K562 (cell line): ENCODE data around the gene BORCS5. TPM values are rescaled to one million over a fixed set of nuclear protein-coding genes. Genes with fewer than 3 reads are reported as not detected.
A peak's percentile ranks its signal among the peaks of the same experiment; 100 is the strongest.

Source experiments
- ATAC-seq: fragments of 200-7000 bp; cut with Tn5 transposase; 3 replicates; pipeline ENCODE4 v1.9.1; 2020; ENCODE audit warnings: moderate library complexity
- BruUV-seq: library from RNA; stranded (reverse); fragments of 400-500 nt; replicated peaks from 2 replicates; lab custom pipeline; 2021; lab: Mats Ljungman, UMichigan
- CTCF ChIA-PET: fragments of 300-600 bp; formaldehyde crosslinking; extraction: SDS; loops from one replicate; lab custom pipeline; 2021; ENCODE audit warnings: low intra/inter-chr PET ratio; lab: Yijun Ruan, JAX
- POLR2A ChIA-PET: fragments of 300-600, 350-650 bp; sonication (Branson Sonifier 250); formaldehyde crosslinking; extraction: SDS; loops from one replicate; lab custom pipeline; 2021; ENCODE audit warnings: antibody characterized with exemption, inconsistent platforms; lab: Yijun Ruan, JAX
- DNase-seq, 4 experiments: peaks; one replicate each; pipeline versions ENCODE4 v3.0.0 to v3.0.0-alpha.2; 2011 to 2018; ENCODE audit warnings: low spot score in 3 of 4, mixed read lengths in 3 of 4; ENCODE audit errors: extremely low read depth in 1 of 4
- FAIRE-seq: peaks from 2 replicates; lab custom pipeline; 2011; peaks lifted over from hg19 to GRCh38; lab: Jason Lieb, UNC
- H2AFZ ChIP-seq: 2 replicates; pipeline ENCODE4 v1.6.0; 2011; ENCODE audit warnings: low read depth, low read length, control low read depth, inconsistent platforms
- H3K27ac ChIP-seq: fragments of 200-600 bp; 3 replicates; pipeline ENCODE4 v1.8.0; 2011; ENCODE audit warnings: low read depth, mild to moderate bottlenecking, control low read depth, inconsistent platforms, low read length, moderate library complexity, mixed read lengths; ENCODE audit errors: extremely low read depth
- H3K27me3 ChIP-seq, 2 experiments: fragments of 300-600 bp in 1 of 2; 2 replicates in 1 of 2; 3 replicates in 1 of 2; pipeline versions ENCODE4 v1.6.0 to v1.8.0; 2011; ENCODE audit warnings: inconsistent platforms in 2 of 2, low read length in 2 of 2, mild to moderate bottlenecking in 1 of 2, mixed read lengths in 1 of 2, moderate library complexity in 1 of 2; ENCODE audit not compliant: control insufficient read depth in 2 of 2, insufficient read depth in 2 of 2
- H3K36me3 ChIP-seq: fragments of 300-600 bp; 3 replicates; pipeline ENCODE4 v1.8.0; 2011; ENCODE audit warnings: mild to moderate bottlenecking, low read length, inconsistent platforms; ENCODE audit not compliant: control insufficient read depth, insufficient read depth
- H3K4me1 ChIP-seq, 2 experiments: fragments of 200-600 bp in 1 of 2; replicated peaks in 1 of 2; 2 replicates in 1 of 2; 3 replicates in 1 of 2; pipeline versions ENCODE4 v1.5.1 to v1.8.0; 2011; ENCODE audit warnings: inconsistent platforms in 2 of 2, low read length in 2 of 2, mild to moderate bottlenecking in 1 of 2, mixed read lengths in 1 of 2, moderate library complexity in 1 of 2; ENCODE audit not compliant: control insufficient read depth in 2 of 2, insufficient read depth in 2 of 2
- H3K4me2 ChIP-seq: 2 replicates; pipeline ENCODE4 v1.6.1; 2011; ENCODE audit warnings: low read length, control low read depth, inconsistent platforms, mixed read lengths; ENCODE audit not compliant: insufficient read depth
- H3K4me3 ChIP-seq: fragments of 200-600 bp; sonication (generic), shearing (Covaris generic); 2 replicates; pipeline ENCODE4 v1.5.1; 2016; ENCODE audit warnings: control low read depth, inconsistent platforms
- H3K79me2 ChIP-seq: fragments of 200-600 bp; 3 replicates; pipeline ENCODE4 v1.8.0; 2011; ENCODE audit warnings: low read length, inconsistent platforms; ENCODE audit not compliant: control insufficient read depth, insufficient read depth
- H3K9ac ChIP-seq, 2 experiments: 2 replicates each; pipeline versions ENCODE4 v1.6.0 to v1.6.1; 2011; ENCODE audit warnings: low read depth in 2 of 2, low read length in 2 of 2, control low read depth in 1 of 2, inconsistent platforms in 1 of 2, mild to moderate bottlenecking in 1 of 2, mixed read lengths in 1 of 2; ENCODE audit not compliant: insufficient read depth in 1 of 2
- H3K9me1 ChIP-seq: one replicate; pipeline ENCODE4 v1.6.0; 2011; ENCODE audit warnings: inconsistent platforms, mild to moderate bottlenecking, low read length, moderate library complexity; ENCODE audit not compliant: control insufficient read depth, insufficient read depth
- H3K9me3 ChIP-seq: replicated peaks from 2 replicates; pipeline ENCODE4 v1.5.1; 2011; ENCODE audit warnings: low read depth, low read length, inconsistent platforms; ENCODE audit not compliant: control insufficient read depth, insufficient read depth
- H4K20me1 ChIP-seq: replicated peaks from 2 replicates; pipeline ENCODE4 v1.6.1; 2011; ENCODE audit warnings: low read length, inconsistent platforms, mixed read lengths; ENCODE audit not compliant: control insufficient read depth, insufficient read depth
- CTBP1 ChIP-seq: fragments of 450-650 bp; IDR thresholded peaks from 2 replicates; pipeline ENCODE4 v1.6.1; 2016; ENCODE audit warnings: borderline replicate concordance
- ETV5 ChIP-seq: sonication (generic); formaldehyde crosslinking; IDR thresholded peaks from 2 replicates; pipeline ENCODE4 v1.4.0; 2020; ENCODE audit warnings: low read depth, mild to moderate bottlenecking, missing genetic modification reagents
- RCOR1 ChIP-seq, 2 experiments: IDR thresholded peaks; 2 replicates each; pipeline ENCODE4 v1.6.1; 2012; ENCODE audit warnings: low read depth in 2 of 2, low read length in 2 of 2, borderline replicate concordance in 1 of 2, improper control_type of control experiment in 1 of 2
- STAT5A ChIP-seq: IDR thresholded peaks from 2 replicates; pipeline ENCODE4 v1.6.1; 2012; ENCODE audit warnings: low read length, inconsistent platforms, borderline replicate concordance
- ZC3H8 ChIP-seq: fragments of 450-650 bp; IDR thresholded peaks from 2 replicates; pipeline ENCODE4 v1.6.1; 2017
- WGBS: fragments of 100-300 bp; shearing (Covaris generic); methylation state at CpG from one replicate; pipeline ENCODE4 v1.1.6; 2016; ENCODE audit warnings: low coverage, mixed read lengths; ENCODE audit not compliant: insufficient coverage; ENCODE audit errors: missing lambda C conversion rate; 5-methylcytosine and 5-hydroxymethylcytosine counted together
- in situ Hi-C: fragments of 300-500 bp; cut with MboI; formaldehyde crosslinking; loops from 4 replicates; pipeline ENCODE4 v1.15.0; 2018; ENCODE audit warnings: inconsistent platforms, mixed read lengths
- intact Hi-C: fragments of 100-400 bp; cut with micrococcal nuclease; formaldehyde crosslinking; loops from 2 replicates; pipeline ENCODE4 v1.14.2; 2022
- polyA plus RNA-seq, 8 experiments: library from polyadenylated mRNA; depleted of rRNA in 4 of 8; stranded (reverse) in 5 of 8; unstranded in 3 of 8; fragments of >200 nt; fragmentation: Nextera tagmentation in 2 of 8; fragmentation: Illumina TruSeq in 1 of 8; extraction: Ambion mirVana in 2 of 8; extraction: Trizol in 1 of 8; gene quantifications; 2 replicates each; pipeline versions ENCODE4 v1.2.1 to v1.2.3, GENCODE V29; 2011 to 2014; ENCODE audit warnings: inconsistent platforms in 1 of 8, missing spikeins in 1 of 8
- total RNA-seq, 7 experiments: library from RNA; depleted of rRNA in 6 of 7; stranded (reverse); fragments of >200 nt in 6 of 7; fragmentation: Illumina TruSeq in 2 of 7; extraction: Trizol in 2 of 7; gene quantifications; 2 replicates each; pipeline versions ENCODE4 v1.2.1 to v1.2.3, GENCODE V29; 2011 to 2021; ENCODE audit warnings: low replicate concordance in 1 of 7

The BORCS5 gene
- total and polyA plus RNA-seq, 9 of the 15 experiments (the other 6 are each of a cell fraction or from before 2014, with no cell fraction given): 0.31 to 12.4 (median 6.6) TPM

- peak; percentile 18; the same call in 1 of the 2 replicates for TF ChIP-seq CTBP1
- TF ChIP-seq RCOR1 (IDR thresholded peaks at IDR 0.05; ENCODE audit: borderline replicate concordance in 1 of 2, low read depth in 2 of 2, low read length in 2 of 2): 0 out of 4 replicates have a peak, but pooled peaks of 1 of the 2 experiments have one; percentile 18
- no peak for TF ChIP-seq ETV5 (CRISPR knock-in tag)
- peak; percentile 24; the same call in 1 of the 2 replicates for TF ChIP-seq STAT5A
- no peak for TF ChIP-seq ZC3H8
- Histone ChIP-seq H3K4me1 (peaks cover 6 to 16% of the 10 kb centered on the region in 2 experiments; a peak in 3 of 5 replicates), H2AFZ (0 out of 2 replicates have a peak overlapping the region, but pooled peaks have one; percentile 23), H3K9ac (no peak overlapping the region; a peak in 1 of 4 replicates), H3K4me3 (no peak overlapping the region), H3K27ac (peak overlapping the region; percentile 54; the same call in 1 of the 3 replicates), H3K9me1 (no peaks in the 10 kb centered on the region), H3K79me2 (no peaks in the 10 kb centered on the region), H3K27me3 (no peaks in the 10 kb centered on the region), H4K20me1 (peaks cover 8% of the 10 kb centered on the region), H3K4me2 (peak overlapping the region; percentile 41), H3K9me3 (no peaks in the 10 kb centered on the region), H3K36me3 (peaks cover 30% of the 10 kb centered on the region; the same call in 2 of the 3 replicates)
- peak in 3 of 4 experiments; percentile 8 to 54 (median 36) for DNase-seq
- ChIA-PET POLR2A (interaction anchor here (0.7 to 1.3 kb wide), 3 partner anchors 22 to 118 kb away, joined by 3 to 4 read pairs (median 3); partner anchors contain the start of gene BORCS5), CTCF (interaction anchor here (0.9 kb wide), 1 partner anchor 230 kb away, joined by 3 read pairs; no protein-coding TSS in a partner anchor)
- intact Hi-C loops (no loop called here), in situ Hi-C loops (no loop called here)
- BruUV-seq: TSS peak; percentile 30
- FAIRE-seq: no peak
- peak; percentile 87 for ATAC-seq
- 1% methylated on average over 8 of the region's 8 CpGs for WGBS
Observed at GRCh38 chr12:12474471-12474928, 117.6 kb downstream of the BORCS5 start.
